K562 (cell line): ENCODE measurements around the gene KNSTRN. TPM values are rescaled to one million over a fixed set of nuclear protein-coding genes. Genes with fewer than 3 reads are reported as not detected.

Experiments used
- ASH1L ChIP-seq: fragments of 450-650 bp; IDR thresholded peaks from 2 replicates; pipeline ENCODE4 v1.6.1; 2018; ENCODE audit warnings: borderline replicate concordance, mild to moderate bottlenecking, low read depth; ENCODE audit not compliant: partially characterized antibody
- CBX5 ChIP-seq: IDR thresholded peaks from 2 replicates; pipeline ENCODE4 v1.6.1; 2014; ENCODE audit warnings: low read depth, borderline replicate concordance
- FOXA1 ChIP-seq: fragments of 450-650 bp; IDR thresholded peaks from 2 replicates; pipeline ENCODE4 v1.6.1; 2016; ENCODE audit warnings: mild to moderate bottlenecking, borderline replicate concordance
- GABPB1 ChIP-seq: sonication (generic); formaldehyde crosslinking; IDR thresholded peaks from 2 replicates; pipeline ENCODE4 v1.8.0; 2022; ENCODE audit warnings: mild to moderate bottlenecking, missing genetic modification reagents
- HDAC2 ChIP-seq: fragments of 450-650 bp; IDR thresholded peaks from 2 replicates; pipeline ENCODE4 v1.6.1; 2016; ENCODE audit warnings: mild to moderate bottlenecking
- JUNB ChIP-seq: fragments of 450-650 bp; formaldehyde crosslinking; conservative IDR thresholded peaks from 2 replicates; pipeline ENCODE4 v1.4.0; 2020; ENCODE audit warnings: mild to moderate bottlenecking
- MAZ ChIP-seq, 2 experiments: fragments of 450-650 bp in 1 of 2; sonication (generic) in 1 of 2; formaldehyde crosslinking; IDR thresholded peaks in 1 of 2; conservative IDR thresholded peaks in 1 of 2; 2 replicates each; pipeline versions ENCODE4 v1.4.0 to v1.5.0; 2020; ENCODE audit warnings: mild to moderate bottlenecking in 1 of 2, missing genetic modification reagents in 1 of 2
- MCM3 ChIP-seq: fragments of 450-650 bp; IDR thresholded peaks from 2 replicates; pipeline ENCODE4 v1.6.1; 2016
- MCM7 ChIP-seq, 2 experiments: fragments of 450-650 bp; IDR thresholded peaks; 2 replicates each; pipeline ENCODE4 v1.6.1; 2016 to 2018
- MIER1 ChIP-seq: fragments of 450-650 bp; IDR thresholded peaks from 2 replicates; pipeline ENCODE4 v1.6.1; 2016; ENCODE audit warnings: antibody characterized with exemption, mild to moderate bottlenecking, low read depth
- MTF1 ChIP-seq: fragments of 250-450 bp; sonication (Bioruptor Pico); IDR thresholded peaks from 2 replicates; pipeline ENCODE4 v1.9.0; 2021; ENCODE audit warnings: moderate library complexity, mild to moderate bottlenecking, inconsistent platforms, borderline replicate concordance
- RAD21 ChIP-seq, 2 experiments: fragments of 250-450 bp in 1 of 2; fragments of 450-650 bp in 1 of 2; sonication (Bioruptor Pico) in 1 of 2; formaldehyde crosslinking in 1 of 2; IDR thresholded peaks in 1 of 2; conservative IDR thresholded peaks in 1 of 2; 2 replicates each; pipeline versions ENCODE4 v1.4.0 to v1.8.0; 2020 to 2022; ENCODE audit warnings: mild to moderate bottlenecking in 2 of 2, moderate library complexity in 1 of 2
- RBM14 ChIP-seq: fragments of 200-400 bp; formaldehyde crosslinking; IDR thresholded peaks from 2 replicates; pipeline ENCODE4 v1.6.1; 2018; ENCODE audit warnings: low read depth, mild to moderate bottlenecking, low read length, moderate library complexity, borderline replicate concordance; ENCODE audit not compliant: insufficient read depth
- SIX5 ChIP-seq, 2 experiments: IDR thresholded peaks; 2 replicates each; pipeline ENCODE4 v1.6.1; 2011; ENCODE audit warnings: low read length in 2 of 2, borderline replicate concordance in 1 of 2, low read depth in 1 of 2, mild to moderate bottlenecking in 1 of 2, moderate library complexity in 1 of 2; ENCODE audit not compliant: insufficient read depth in 1 of 2
- SMARCB1 ChIP-seq: IDR thresholded peaks from 2 replicates; pipeline ENCODE4 v1.6.1; 2011; ENCODE audit warnings: improper control_type of control experiment, low read depth; ENCODE audit not compliant: insufficient read length
- SMC3 ChIP-seq: conservative IDR thresholded peaks from 2 replicates; pipeline ENCODE4 v1.6.1; 2011; ENCODE audit warnings: low read depth, low read length, improper control_type of control experiment; ENCODE audit not compliant: insufficient read depth
- SPI1 ChIP-seq: IDR thresholded peaks from 2 replicates; pipeline ENCODE4 v1.6.1; 2011; ENCODE audit warnings: low read depth, low read length, control low read depth, borderline replicate concordance
- ZFPM2 ChIP-seq: fragments of 250-450 bp; sonication (Bioruptor Pico); IDR thresholded peaks from 2 replicates; pipeline ENCODE4 v1.5.1; 2022; ENCODE audit warnings: mild to moderate bottlenecking
- ZKSCAN1 ChIP-seq: fragments of 150-350 bp; IDR thresholded peaks from 2 replicates; pipeline ENCODE4 v1.6.1; 2016; ENCODE audit warnings: low read depth, low read length
- ZNF24 ChIP-seq: fragments of 450-650 bp; IDR thresholded peaks from 2 replicates; pipeline ENCODE4 v1.6.1; 2016
- ZNF41 ChIP-seq: fragments of 250-450 bp; sonication (Bioruptor Pico); conservative IDR thresholded peaks from 2 replicates; pipeline ENCODE4 v1.4.0; 2020; ENCODE audit warnings: mild to moderate bottlenecking
- ZNF444 ChIP-seq: fragments of 250-450 bp; sonication (Bioruptor Pico); IDR thresholded peaks from 2 replicates; pipeline ENCODE4 v1.4.0; 2020; ENCODE audit warnings: mild to moderate bottlenecking, moderate library complexity
- ZNF584 ChIP-seq: fragments of 200-800 bp; sonication (Bioruptor generic); IDR thresholded peaks from 2 replicates; pipeline ENCODE4 v1.6.1; 2016; ENCODE audit warnings: low read depth, mild to moderate bottlenecking, missing genetic modification characterization, missing compliant biosample characterization
- ZNF778 ChIP-seq: fragments of 450-650 bp; formaldehyde crosslinking; IDR thresholded peaks from 2 replicates; pipeline ENCODE4 v1.4.0; 2020; ENCODE audit warnings: mild to moderate bottlenecking, moderate library complexity
- polyA plus RNA-seq, 8 experiments: library from polyadenylated mRNA; depleted of rRNA in 4 of 8; stranded (reverse) in 5 of 8; unstranded in 3 of 8; fragments of >200 nt; fragmentation: Nextera tagmentation in 2 of 8; fragmentation: Illumina TruSeq in 1 of 8; extraction: Ambion mirVana in 2 of 8; extraction: Trizol in 1 of 8; gene quantifications; 2 replicates each; pipeline versions ENCODE4 v1.2.1 to v1.2.3, GENCODE V29; 2011 to 2014; ENCODE audit warnings: inconsistent platforms in 1 of 8, missing spikeins in 1 of 8
- total RNA-seq, 7 experiments: library from RNA; depleted of rRNA in 6 of 7; stranded (reverse); fragments of >200 nt in 6 of 7; fragmentation: Illumina TruSeq in 2 of 7; extraction: Trizol in 2 of 7; gene quantifications; 2 replicates each; pipeline versions ENCODE4 v1.2.1 to v1.2.3, GENCODE V29; 2011 to 2021; ENCODE audit warnings: low replicate concordance in 1 of 7
- TF ChIP-seq, protein P1 (sequence below): fragments of 450-650 bp; formaldehyde crosslinking; IDR thresholded peaks from 2 replicates; pipeline ENCODE4 v1.4.0; 2020; ENCODE audit warnings: mild to moderate bottlenecking, moderate library complexity
- TF ChIP-seq, protein P2 (sequence below): fragments of 250-450 bp; sonication (Bioruptor Pico); IDR thresholded peaks from 2 replicates; pipeline ENCODE4 v1.8.0; 2022; ENCODE audit warnings: inconsistent platforms, mild to moderate bottlenecking, moderate library complexity, borderline replicate concordance

The KNSTRN gene
- total and polyA plus RNA-seq, 9 of the 15 experiments (the other 6 are each of a cell fraction or from before 2014, with no cell fraction given): 48.7 to 88.2 (median 66.3) TPM

DNA sequence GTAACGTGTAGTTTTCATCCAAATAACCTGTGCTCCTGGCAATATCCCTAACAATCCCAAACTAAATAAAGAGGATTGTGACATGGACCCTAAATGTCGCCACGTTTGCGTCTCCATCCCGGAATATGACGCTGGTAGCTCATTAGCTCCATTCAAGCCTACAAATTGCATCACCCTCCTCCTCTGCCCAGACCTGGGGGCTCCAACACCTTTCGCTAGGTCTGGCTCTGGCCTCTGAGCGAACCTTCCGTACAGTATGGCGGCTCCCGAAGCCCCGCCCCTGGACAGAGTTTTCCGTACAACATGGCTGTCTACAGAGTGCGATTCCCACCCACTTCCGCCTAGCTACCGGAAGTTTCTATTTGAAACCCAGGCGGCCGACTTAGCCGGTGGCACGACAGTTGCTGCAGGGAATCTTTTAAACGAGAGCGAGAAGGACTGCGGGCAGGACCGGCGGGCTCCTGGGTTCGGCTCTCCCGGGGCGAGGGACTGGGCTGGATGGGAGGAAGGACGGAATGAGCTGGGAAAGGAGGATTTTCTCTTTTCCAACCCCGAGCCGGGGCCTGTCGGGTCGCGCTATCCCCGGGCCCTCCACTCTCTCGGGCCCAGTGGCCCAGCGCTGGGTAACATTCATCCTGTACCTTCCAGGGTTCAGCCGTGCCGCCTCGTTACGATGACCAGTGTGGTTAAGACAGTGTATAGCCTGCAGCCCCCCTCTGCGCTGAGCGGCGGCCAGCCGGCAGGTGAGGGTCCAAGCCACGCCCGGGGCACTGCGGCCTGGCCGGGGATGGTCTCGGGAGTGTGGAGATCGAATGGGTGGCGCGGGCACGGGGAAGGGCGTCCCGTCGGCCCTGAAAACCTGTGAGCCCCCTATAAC, at the start of gene KNSTRN (continued):
- TF ChIP-seq CBX5 (no peak), MTF1 (CRISPR knock-in tag) (no peak), MCM3 (no peak), ZNF778 (CRISPR knock-in tag) (no peak), ZNF584 (CRISPR knock-in tag) (0 out of 2 replicates have a peak, but pooled peaks have one; percentile 50), SPI1 (peak; percentile 44; the same call in 1 of the 2 replicates), GABPB1 (CRISPR knock-in tag) (peak; percentile 98), RBM14 (no peak), SMARCB1 (no peak), ZNF24 (no peak), FOXA1 (no peak), MAZ (CRISPR knock-in tag; conservative IDR thresholded peaks at IDR 0.05 in 1 of 2, IDR thresholded peaks at IDR 0.05 in 1 of 2) (no peak; a peak in 1 of 4 replicates), HDAC2 (no peak), ZNF444 (CRISPR knock-in tag) (no peak), ASH1L (no peak), ZKSCAN1 (peak; percentile 92), JUNB (no peak), SIX5 (IDR thresholded peaks at IDR 0.05; ENCODE audit: borderline replicate concordance in 1 of 2, insufficient read depth in 1 of 2, low read depth in 1 of 2, low read length in 2 of 2) (peak; percentile 56 to 80), ZFPM2 (CRISPR knock-in tag) (no peak), MIER1 (no peak), MCM7 (IDR thresholded peaks at IDR 0.05) (no peak), ZNF41 (CRISPR knock-in tag) (no peak), RAD21 (CRISPR knock-in tag; conservative IDR thresholded peaks at IDR 0.05 in 1 of 2, IDR thresholded peaks at IDR 0.05 in 1 of 2) (no peak), SMC3 (no peak)
- TF ChIP-seq, protein P1, sequence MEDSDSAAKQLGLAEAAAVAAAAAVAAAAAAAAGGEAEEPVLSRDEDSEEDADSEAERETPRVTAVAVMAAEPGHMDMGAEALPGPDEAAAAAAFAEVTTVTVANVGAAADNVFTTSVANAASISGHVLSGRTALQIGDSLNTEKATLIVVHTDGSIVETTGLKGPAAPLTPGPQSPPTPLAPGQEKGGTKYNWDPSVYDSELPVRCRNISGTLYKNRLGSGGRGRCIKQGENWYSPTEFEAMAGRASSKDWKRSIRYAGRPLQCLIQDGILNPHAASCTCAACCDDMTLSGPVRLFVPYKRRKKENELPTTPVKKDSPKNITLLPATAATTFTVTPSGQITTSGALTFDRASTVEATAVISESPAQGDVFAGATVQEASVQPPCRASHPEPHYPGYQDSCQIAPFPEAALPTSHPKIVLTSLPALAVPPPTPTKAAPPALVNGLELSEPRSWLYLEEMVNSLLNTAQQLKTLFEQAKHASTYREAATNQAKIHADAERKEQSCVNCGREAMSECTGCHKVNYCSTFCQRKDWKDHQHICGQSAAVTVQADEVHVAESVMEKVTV (CRISPR knock-in tag): no peak
- TF ChIP-seq, protein P2, sequence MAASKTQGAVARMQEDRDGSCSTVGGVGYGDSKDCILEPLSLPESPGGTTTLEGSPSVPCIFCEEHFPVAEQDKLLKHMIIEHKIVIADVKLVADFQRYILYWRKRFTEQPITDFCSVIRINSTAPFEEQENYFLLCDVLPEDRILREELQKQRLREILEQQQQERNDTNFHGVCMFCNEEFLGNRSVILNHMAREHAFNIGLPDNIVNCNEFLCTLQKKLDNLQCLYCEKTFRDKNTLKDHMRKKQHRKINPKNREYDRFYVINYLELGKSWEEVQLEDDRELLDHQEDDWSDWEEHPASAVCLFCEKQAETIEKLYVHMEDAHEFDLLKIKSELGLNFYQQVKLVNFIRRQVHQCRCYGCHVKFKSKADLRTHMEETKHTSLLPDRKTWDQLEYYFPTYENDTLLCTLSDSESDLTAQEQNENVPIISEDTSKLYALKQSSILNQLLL: no peak
